GM19468 (cell line): ENCODE measurements around the gene SLC22A16.
"Not testable (repeated sequence)": the region's sequence is repeated elsewhere in the genome, so short reads cannot be mapped to it uniquely, and the experiment has no call there.

ENCODE experiments used
- ATAC-seq: cut with Tn5 transposase; IDR thresholded peaks from one replicate; pipeline ENCODE4 v1.9.1; 2021; ENCODE audit warnings: mild to moderate bottlenecking, moderate library complexity, moderate number of reproducible peaks; ENCODE audit not compliant: unreplicated experiment; ENCODE audit errors: extremely low read depth

Gene SLC22A16

DNA sequence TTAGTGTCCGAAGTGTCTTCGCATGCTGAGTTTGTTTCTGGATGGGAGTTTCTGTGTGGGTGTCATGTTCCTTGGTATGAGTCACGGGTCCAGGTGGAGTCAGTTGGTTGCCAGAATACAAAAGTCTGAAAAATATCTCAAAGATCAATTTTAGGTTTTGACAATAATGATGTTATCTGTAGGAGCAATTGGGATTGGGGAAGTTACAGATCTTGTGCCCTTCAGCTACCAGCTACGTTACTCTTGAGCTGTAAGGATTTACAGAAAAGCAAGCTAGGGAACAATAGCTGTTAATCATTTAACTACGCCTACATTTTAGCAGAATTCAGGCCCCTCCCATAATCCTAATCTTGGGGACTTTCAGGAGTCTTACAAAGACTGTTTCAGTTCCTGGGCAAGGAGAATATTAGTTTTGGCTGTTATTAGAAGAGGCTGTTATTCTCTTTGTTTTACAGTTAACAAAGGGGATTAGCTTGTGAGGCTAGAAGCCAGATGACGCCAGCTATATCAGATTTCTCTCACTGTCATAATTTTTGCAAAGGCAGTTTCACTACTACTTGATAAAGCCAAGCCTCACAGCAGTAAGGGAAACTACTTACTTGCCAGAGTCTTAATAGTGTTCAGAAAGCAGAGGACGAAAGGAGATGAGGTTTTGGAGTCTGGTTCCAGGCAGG is 15.4 kb upstream of the SLC22A16 start:
- ATAC-seq = no peak

GRCh38 chr6:110491299-110491643 is 14.9 kb upstream of the SLC22A16 start:
- ATAC-seq = no peak

DNA sequence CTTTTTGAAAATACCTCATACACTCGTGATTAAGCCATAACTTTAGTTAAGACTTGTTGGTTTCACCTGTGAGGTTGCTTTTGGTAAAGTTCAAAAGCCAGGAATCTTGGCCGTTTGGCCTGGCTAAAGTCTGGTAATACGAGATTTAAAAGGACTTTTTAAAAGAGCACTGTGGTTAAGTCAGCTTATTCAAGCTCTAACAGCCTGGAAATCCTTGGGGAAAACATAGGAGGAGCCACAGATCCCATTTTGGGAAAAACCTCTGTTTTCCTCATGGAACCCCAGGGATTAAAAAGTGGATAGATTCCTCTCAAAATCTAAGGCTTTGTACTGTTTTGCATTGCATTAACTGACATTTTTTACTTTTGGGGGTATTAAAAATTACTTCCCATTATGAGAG is 13.7 kb upstream of the SLC22A16 start:
- ATAC-seq = no peak

DNA sequence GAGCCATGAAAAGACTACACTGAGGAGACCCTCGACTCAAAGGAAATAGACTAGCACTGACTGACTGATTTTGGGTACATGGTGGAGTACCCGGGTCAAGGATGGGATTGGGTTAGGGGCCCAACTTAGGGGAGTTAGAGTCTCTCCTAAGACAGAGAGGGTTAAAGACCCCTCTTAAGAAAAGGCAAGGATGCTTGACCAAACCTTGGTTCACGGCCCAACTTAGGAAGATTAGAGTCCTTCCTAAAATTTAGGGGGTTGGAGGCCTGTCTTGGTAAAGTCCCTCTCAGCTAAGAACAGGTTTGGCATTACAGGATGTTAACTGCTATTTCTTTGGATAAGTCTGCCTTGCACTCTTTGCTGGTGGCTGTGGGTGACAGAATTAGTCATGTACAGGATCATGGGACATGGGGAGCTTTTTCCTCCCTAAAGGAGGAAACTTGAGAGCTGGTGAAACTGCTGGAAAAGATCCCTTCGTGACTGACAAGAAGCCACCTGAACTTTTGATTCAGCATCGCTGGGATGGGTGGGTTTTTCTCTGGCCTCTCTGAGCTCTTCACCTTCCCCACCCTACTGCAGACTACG is 12.3 kb upstream of the SLC22A16 start:
- no peak for ATAC-seq

DNA sequence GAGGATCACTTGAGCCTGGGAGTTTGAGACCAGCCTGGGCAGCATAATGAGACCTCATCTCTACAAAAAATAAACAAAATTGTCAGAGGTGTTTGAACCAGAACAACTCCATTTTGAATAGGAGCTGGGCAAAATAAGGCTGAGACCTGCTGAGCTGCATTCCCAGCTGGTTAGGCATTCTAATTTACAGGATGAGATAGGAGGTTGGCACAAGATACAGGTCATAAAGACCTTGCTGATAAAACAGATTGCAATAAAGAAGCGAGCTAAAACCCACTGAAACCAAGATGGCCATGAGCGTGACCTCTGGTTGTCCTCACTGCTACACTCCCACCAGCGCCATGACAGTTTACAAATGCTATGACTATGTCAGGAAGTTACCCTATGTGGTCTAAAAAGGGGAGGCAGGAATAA is 11.6 kb upstream of the SLC22A16 start:
- not testable (repeated sequence) for ATAC-seq

- ATAC-seq = no peak
These were observed 10.3 kb upstream of the SLC22A16 start for GRCh38 chr6:110486756-110487155.

- no peak for ATAC-seq
These were observed 9.1 kb upstream of the SLC22A16 start for GRCh38 chr6:110485491-110485890.

DNA sequence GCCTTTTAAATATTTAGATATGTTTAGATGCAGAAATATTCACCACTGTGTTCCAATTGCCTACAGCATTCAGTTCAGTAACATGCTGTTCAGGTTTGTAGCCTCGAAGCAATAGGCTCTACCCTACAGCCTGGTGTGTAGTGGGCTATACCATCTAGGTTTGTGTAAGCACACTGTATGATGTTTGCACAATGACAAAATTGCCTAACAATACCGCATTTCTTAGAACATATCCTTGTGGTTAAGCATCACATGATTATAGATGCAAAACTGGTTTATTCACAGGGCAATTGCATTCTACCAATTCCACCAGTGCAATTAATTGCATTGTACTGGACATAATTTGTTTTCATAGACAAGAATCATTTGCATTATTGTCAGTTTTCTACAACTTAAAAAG is 7.9 kb upstream of the SLC22A16 start:
- ATAC-seq = no peak

- no peak for ATAC-seq
These were observed 6.5 kb upstream of the SLC22A16 start for GRCh38 chr6:110482774-110483400.

DNA sequence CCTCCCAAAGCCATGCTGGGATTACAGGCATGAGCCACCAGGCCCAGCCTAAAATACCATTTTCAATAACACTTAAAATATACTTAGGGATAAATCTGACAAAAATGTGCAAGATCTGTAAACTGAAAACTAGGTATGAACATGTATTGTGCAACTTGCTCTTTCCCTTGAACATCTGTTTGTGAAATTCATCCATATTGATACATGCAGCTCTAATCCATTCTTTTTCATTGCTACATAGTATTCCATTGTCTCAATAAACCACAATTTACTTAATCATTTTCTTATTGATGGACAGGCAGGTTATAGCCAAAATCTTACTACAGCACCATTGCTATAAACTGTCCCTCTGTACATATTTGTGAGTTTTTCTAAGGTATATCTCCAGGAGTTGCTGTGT is 4.7 kb upstream of the SLC22A16 start:
- no peak for ATAC-seq

GRCh38 chr6:110475066-110475653 is 1.3 kb downstream of the SLC22A16 start:
- no peak for ATAC-seq

- no peak for ATAC-seq
These were observed 1.9 kb downstream of the SLC22A16 start for GRCh38 chr6:110474500-110474899.

DNA sequence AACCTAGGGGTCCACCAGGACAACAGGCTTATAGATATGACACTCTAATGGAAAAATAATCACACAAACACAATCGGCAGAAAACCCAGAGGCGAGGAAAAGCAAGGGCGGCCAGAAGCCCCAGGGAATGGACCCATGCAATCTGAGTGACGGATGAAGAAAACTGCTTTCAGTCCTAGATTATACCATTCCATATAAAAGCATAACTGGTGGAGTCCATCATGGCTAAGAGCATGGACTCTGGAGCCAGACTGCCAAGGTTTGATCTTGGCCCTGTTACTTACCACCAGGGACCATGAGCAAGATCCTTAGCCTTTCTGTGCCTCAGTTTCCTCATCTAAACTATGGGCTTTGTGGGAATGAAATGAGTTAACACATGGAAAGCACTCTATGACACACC is 3.7 kb downstream of the SLC22A16 start:
- no peak for ATAC-seq

DNA sequence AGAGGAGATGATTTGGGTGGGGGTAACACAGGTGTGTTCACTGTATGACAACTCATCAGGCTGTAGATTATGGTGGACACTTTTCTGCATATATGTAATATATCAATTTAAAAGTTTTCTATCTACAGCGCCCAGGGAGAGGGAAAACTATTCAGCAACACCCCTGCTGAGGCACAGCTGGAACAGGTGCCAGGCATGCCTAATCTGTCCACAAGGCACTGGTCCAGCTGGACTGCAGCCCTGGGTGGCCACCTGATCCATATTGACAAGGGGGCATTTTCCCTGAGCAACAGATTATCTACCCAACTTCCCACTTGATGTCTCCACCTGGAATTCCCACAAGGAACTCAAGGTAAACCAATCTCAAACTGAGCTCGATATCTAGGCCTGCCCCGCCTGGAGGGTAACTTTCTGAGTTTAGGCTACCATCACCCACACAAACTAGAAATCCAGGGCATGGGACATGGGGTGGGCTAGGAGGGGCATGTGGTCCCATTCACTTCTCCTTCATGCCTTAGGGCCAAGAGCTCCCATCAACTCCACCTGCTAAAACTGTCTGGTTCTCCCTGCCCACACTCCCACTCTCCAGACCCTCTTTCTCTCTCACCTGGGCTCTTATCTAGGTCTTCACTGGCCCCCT is 4.6 kb downstream of the SLC22A16 start:
- no peak for ATAC-seq

DNA sequence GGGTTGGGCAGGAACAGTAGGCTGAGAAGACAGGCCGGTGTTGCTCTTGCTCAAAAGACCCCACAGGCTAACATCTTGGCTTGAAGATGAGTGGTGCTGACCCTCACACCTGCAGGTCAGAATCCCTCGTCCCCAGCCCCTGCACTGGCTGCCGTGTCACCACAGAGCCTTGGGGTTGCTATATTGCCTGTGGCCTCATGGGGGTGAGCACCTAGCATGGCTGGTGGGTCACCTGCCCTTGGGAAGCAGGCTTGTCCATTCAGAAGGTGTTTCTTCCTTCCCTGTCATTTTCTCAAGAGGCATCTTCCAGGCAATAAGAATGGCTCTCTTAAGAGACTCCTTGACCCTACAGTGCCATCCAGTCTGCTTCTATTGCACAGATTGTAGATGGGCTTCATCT is 7.7 kb downstream of the SLC22A16 start:
- ATAC-seq = no peak

GRCh38 chr6:110467566-110468140 is 8.8 kb downstream of the SLC22A16 start:
- ATAC-seq = no peak

DNA sequence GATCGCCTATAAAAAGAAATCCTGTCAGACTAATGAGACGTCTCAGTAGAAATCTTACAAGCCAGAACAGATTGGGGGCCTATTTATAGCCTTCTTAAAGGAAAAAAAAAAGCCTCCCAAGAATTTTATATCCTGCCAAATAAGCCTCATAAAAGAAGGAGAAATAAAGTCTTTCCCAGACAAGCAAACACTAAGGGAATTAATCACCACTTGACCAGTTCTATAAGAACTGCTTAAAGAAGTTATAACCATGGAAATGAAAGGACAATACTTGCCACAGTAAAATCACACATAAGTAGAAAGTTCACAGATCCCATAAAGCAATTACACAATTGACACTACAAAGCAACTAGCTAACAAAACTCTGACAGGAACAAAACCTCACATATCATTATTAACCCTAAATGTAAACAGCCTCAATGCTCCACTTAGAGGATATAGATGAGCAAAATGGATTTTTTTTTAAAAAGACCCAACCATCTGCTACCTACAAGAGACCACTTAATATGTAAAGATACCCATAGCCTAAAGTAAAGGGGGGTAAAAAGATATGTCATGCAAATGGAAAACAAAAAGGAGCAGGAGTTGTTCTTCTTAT is 13.4 kb downstream of the SLC22A16 start:
- ATAC-seq = no peak

DNA sequence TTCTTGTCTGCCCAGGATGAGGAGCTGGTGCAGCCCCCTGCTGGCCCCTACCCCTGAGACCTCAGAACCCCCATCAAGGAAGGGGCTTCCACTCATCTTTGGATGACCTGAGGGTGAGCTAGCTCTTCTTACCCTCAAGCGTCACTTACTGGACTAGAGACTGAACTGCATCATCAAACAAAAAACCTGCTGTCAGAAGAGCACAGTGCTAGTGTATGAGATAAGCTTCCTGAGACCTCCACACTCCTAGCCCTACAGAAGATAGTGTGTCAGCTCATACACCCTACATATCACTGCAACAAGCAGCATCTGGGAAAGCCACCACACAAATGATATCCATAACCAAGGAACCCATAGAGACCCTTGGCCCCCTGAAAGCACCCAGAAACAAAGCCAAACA is 15.0 kb downstream of the SLC22A16 start:
- no peak for ATAC-seq

DNA sequence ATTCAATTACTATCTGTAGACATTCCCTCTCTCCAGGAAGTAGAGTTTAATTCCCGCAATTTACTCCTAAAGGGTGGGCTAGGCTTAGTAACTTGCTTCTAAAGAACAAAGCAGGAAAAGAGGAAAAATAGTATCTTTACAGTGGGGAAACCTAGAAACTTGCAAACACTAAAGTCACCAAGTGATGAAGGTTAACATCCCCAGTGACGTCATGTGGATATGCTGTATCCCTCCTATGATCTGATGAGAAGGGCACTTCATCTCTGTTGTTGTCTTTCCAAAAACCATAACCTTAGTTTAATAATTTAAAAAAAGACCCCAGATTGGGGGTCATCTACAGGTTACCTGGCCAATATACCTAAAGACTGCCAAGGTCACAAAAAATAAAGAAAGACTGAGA is 17.3 kb downstream of the SLC22A16 start:
- no peak for ATAC-seq

GRCh38 chr6:110458476-110458875 is 17.9 kb downstream of the SLC22A16 start:
- no peak for ATAC-seq
